Loucy (cell line): Measurements from ENCODE around the gene TGFBR3L.
"Not testable (repeated sequence)": the region's sequence is repeated elsewhere in the genome, so short reads cannot be mapped to it uniquely, and the experiment has no call there.

Experiments
- CTCF ChIP-seq: fragments of 200-600 bp; sonication (generic); conservative IDR thresholded peaks from 2 replicates; pipeline ENCODE4 v1.5.1; 2014; ENCODE audit warnings: mild to moderate bottlenecking, antibody characterized with exemption, low read length
- EZH2phosphoT487 ChIP-seq: fragments of 200-600 bp; IDR thresholded peaks from 2 replicates; pipeline ENCODE4 v1.6.1; 2018; ENCODE audit warnings: antibody characterized with exemption, mild to moderate bottlenecking, moderate library complexity, borderline replicate concordance

- TF ChIP-seq CTCF, EZH2phosphoT487: not testable (repeated sequence)
Measured at GRCh38 chr19:7930030-7930429, 15.4 kb downstream of the TGFBR3L start.
